Natural killer cell (primary cell): ENCODE data around the gene F2RL2. TPM values are rescaled to one million over a fixed set of nuclear protein-coding genes. Genes with fewer than 3 reads are reported as not detected.

Experiments used
- ATAC-seq, 3 donors: fragments of 150-1000 bp in 2 of 3; fragments of 200-7000 bp in 1 of 3; cut with Tn5 transposase; 1 replicate in 1 of 3; 2 replicates in 2 of 3; pipeline ENCODE4 v1.10.0; 2021; ENCODE audit warnings: mild to moderate bottlenecking in 2 of 3, moderate library complexity in 2 of 3
- DNase-seq, 2 donors: peaks; one replicate each; pipeline versions ENCODE4 v3.0.0 to v3.0.0-alpha.2; 2013 to 2021; ENCODE audit warnings: mixed read lengths in 1 of 2
- H3K27ac ChIP-seq: one replicate; pipeline ENCODE4 v1.5.1; 2013; ENCODE audit warnings: mild to moderate bottlenecking, low read length
- H3K27me3 ChIP-seq: one replicate; pipeline ENCODE4 v1.6.1; 2013; ENCODE audit warnings: low read length; ENCODE audit not compliant: control insufficient read depth, insufficient read depth
- H3K36me3 ChIP-seq: one replicate; pipeline ENCODE4 v1.6.1; 2013; ENCODE audit warnings: low read length; ENCODE audit not compliant: control insufficient read depth, insufficient read depth
- H3K4me1 ChIP-seq: one replicate; pipeline ENCODE4 v1.6.1; 2013; ENCODE audit warnings: low read length; ENCODE audit not compliant: control insufficient read depth, insufficient read depth
- H3K4me3 ChIP-seq: one replicate; pipeline ENCODE4 v1.5.1; 2013; ENCODE audit warnings: low read length
- H3K9me3 ChIP-seq: one replicate; pipeline ENCODE4 v1.6.1; 2013; ENCODE audit warnings: low read length; ENCODE audit not compliant: control insufficient read depth, insufficient read depth
- H3K27ac Mint-ChIP-seq, 2 donors: one replicate each; pipeline ENCODE4 v1.8.0; 2022; ENCODE audit warnings: mild to moderate bottlenecking in 2 of 2, mixed read lengths in 2 of 2, moderate library complexity in 1 of 2
- H3K27me3 Mint-ChIP-seq, 2 donors: one replicate each; pipeline ENCODE4 v1.8.0; 2022; ENCODE audit warnings: low read depth in 2 of 2, mixed read lengths in 2 of 2
- H3K36me3 Mint-ChIP-seq: one replicate; pipeline ENCODE4 v1.8.0; 2022; ENCODE audit warnings: mixed read lengths
- H3K4me1 Mint-ChIP-seq, 2 donors: one replicate each; pipeline ENCODE4 v1.8.0; 2022; ENCODE audit warnings: mixed read lengths in 2 of 2
- H3K4me3 Mint-ChIP-seq: one replicate; pipeline ENCODE4 v1.8.0; 2022; ENCODE audit warnings: mild to moderate bottlenecking, moderate library complexity, mixed read lengths
- H3K9me3 Mint-ChIP-seq, 2 donors: one replicate each; pipeline ENCODE4 v1.8.0; 2022; ENCODE audit warnings: mixed read lengths in 2 of 2
- CTCF ChIP-seq: fragments of 200-600 bp; IDR thresholded peaks from one replicate; pipeline ENCODE4 v1.8.0; 2022; ENCODE audit warnings: antibody characterized with exemption
- WGBS: methylation state at CpG from one replicate; pipeline ENCODE4 v1.1.7; 2013; ENCODE audit warnings: missing lambda C conversion rate; ENCODE audit not compliant: insufficient coverage; 5-methylcytosine and 5-hydroxymethylcytosine counted together
- intact Hi-C: fragments of 100-400 bp; cut with micrococcal nuclease; formaldehyde crosslinking; loops from one replicate; pipeline ENCODE4 v1.14.2; 2022
- total RNA-seq, 4 donors: library from RNA; stranded (reverse); fragments of 120-200 nt in 1 of 4; gene quantifications; one replicate each; pipeline versions ENCODE4 v1.2.3 to v1.2.4, GENCODE V29; 2013 to 2022

The F2RL2 gene
- total RNA-seq, 3 donors from 2014 or later (not counting 1 experiment from before 2014, with no cell fraction given), result not detected

DNA sequence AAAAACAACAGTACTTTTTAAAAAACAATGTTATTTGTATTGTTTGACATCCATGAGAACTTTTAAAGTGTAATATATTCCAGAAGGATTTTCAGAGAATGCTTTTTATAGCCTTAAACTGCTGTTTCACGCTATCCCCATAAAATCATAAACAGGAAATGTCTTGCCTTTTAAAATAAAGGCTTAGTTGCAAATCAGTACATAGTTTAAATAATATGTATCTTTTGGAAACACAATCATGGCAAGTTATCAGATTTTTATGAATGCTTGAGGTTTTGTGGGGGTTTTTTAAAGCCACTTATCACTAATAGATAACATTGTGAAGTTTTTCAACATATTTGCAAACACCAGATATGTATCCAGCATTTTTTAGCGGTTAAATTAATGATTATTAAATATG lies 37.2 kb upstream of the F2RL2 start:
- Mint-ChIP-seq H3K4me1 (peaks cover 11 to 18% of the 10 kb centered on the region in 2 donors), H3K27me3 (no peaks in the 10 kb centered on the region), H3K4me3 (no peak overlapping the region), H3K27ac (peak overlapping the region in 1 of 2 donors; percentile 68), H3K36me3 (peaks cover 18% of the 10 kb centered on the region), H3K9me3 (no peaks in the 10 kb centered on the region)
- ATAC-seq (no peak), DNase-seq (no peak)
- Histone ChIP-seq H3K9me3 (no peaks in the 10 kb centered on the region), H3K27ac (no peak overlapping the region), H3K36me3 (peaks cover 80% of the 10 kb centered on the region), H3K4me1 (no peaks in the 10 kb centered on the region), H3K4me3 (no peak overlapping the region), H3K27me3 (no peaks in the 10 kb centered on the region)
- no peak for TF ChIP-seq CTCF
- intact Hi-C loops, result no loop called here
- WGBS, result no CpG with 5 or more reads among the region's 2 CpGs

GRCh38 chr5:76657683-76658311 lies 34.6 kb upstream of the F2RL2 start:
- no peak overlapping the region for H3K4me3 ChIP-seq
- no peaks in the 10 kb centered on the region for H3K27me3 ChIP-seq
- H3K36me3 Mint-ChIP-seq, result peaks cover 21% of the 10 kb centered on the region
- no peak for TF ChIP-seq CTCF
- peak overlapping the region; percentile 41 to 48 for H3K27ac Mint-ChIP-seq
- no peaks in the 10 kb centered on the region for H3K27me3 Mint-ChIP-seq
- H3K4me1 ChIP-seq, result no peaks in the 10 kb centered on the region
- no peaks in the 10 kb centered on the region for H3K9me3 Mint-ChIP-seq
- DNase-seq, result no peak
- H3K9me3 ChIP-seq, result no peaks in the 10 kb centered on the region
- no peak for ATAC-seq
- H3K4me3 Mint-ChIP-seq, result no peak overlapping the region
- peaks cover 15 to 16% of the 10 kb centered on the region in 2 donors for H3K4me1 Mint-ChIP-seq
- WGBS, result 85% methylated on average over 6 of the region's 6 CpGs
- intact Hi-C loops, result no loop called here
- H3K36me3 ChIP-seq, result peaks cover 81% of the 10 kb centered on the region
- H3K27ac ChIP-seq, result no peak overlapping the region

GRCh38 chr5:76657091-76657490 lies 33.9 kb upstream of the F2RL2 start:
- DNase-seq, result no peak
- Histone ChIP-seq H3K36me3 (peaks cover 82% of the 10 kb centered on the region), H3K4me1 (no peaks in the 10 kb centered on the region), H3K27me3 (no peaks in the 10 kb centered on the region), H3K4me3 (no peak overlapping the region), H3K9me3 (no peaks in the 10 kb centered on the region), H3K27ac (no peak overlapping the region)
- Mint-ChIP-seq H3K36me3 (peaks cover 21% of the 10 kb centered on the region), H3K27me3 (no peaks in the 10 kb centered on the region), H3K27ac (peak overlapping the region; percentile 10 to 41), H3K4me3 (no peak overlapping the region), H3K4me1 (peaks cover 12 to 16% of the 10 kb centered on the region in 2 donors), H3K9me3 (no peaks in the 10 kb centered on the region)
- intact Hi-C loops, result no loop called here
- WGBS, result 93% methylated on average over 3 of the region's 3 CpGs
- ATAC-seq, result no peak
- no peak for TF ChIP-seq CTCF
